ENCODE results near the gene TTC21B.

TTC21B gene

DNA sequence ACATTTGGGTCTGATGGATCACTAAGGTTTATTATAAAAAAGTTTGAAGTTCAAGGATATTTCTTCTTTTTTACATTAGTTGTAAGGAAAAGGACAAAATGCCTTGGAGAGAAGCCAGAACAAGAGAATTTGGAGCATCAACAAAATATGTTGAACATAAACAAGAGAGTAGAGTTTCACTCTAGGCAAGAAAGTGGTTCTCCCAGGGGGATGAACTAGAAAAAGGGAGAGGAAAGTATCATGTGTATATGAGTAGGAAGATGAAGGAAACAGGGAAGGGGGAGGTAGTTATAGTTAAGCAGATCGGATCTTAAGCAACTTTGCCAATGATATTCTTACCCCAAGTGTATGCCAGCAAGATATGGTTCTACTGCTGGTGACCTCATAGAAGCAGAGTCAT lies 95.7 kb downstream of the TTC21B start:
- H3K4me1 ChIP-seq = no peaks in the 10 kb centered on the region
- H2AFZ ChIP-seq = no peak overlapping the region
- no peak overlapping the region for H3K27ac ChIP-seq
- H3K9ac ChIP-seq = no peak overlapping the region
- no peaks in the 10 kb centered on the region for H3K79me2 ChIP-seq
- no peaks in the 10 kb centered on the region for H3K27me3 ChIP-seq (ENCODE audit: control insufficient read depth, insufficient read depth, low read length)
- H3K9me3 ChIP-seq (ENCODE audit: control insufficient read depth, low read length) = no peaks in the 10 kb centered on the region
- no peak overlapping the region for H3K4me2 ChIP-seq (ENCODE audit: low read length)
- no peaks in the 10 kb centered on the region for H3K36me3 ChIP-seq (ENCODE audit: control insufficient read depth, insufficient read depth, low read length)
- no peak for TF ChIP-seq CTCF (IDR thresholded peaks at IDR 0.05)
- no peak overlapping the region for H3K4me3 ChIP-seq (ENCODE audit: low read depth, low read length)

DNA sequence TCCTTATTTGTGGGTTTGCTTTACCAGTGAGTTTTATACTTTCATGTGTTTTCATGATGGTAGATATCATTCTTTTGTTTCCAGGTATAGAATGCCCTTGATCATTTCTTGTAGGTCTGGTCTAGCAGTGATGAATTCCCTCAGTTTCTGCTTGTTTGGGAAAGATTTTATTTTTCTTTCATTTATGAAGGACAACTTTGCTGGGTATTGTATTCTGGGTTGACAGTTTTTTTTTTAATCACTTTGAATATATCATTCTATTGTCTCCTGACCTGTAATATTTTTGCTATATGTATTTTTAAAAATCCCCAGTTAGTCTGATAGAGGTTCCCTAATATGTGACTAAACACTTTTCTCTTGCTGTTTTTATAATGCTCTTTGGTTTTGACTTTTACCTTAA lies 101.2 kb downstream of the TTC21B start:
- Histone ChIP-seq H3K9me3 (ENCODE audit: control insufficient read depth, low read length) (no peaks in the 10 kb centered on the region), H3K4me2 (ENCODE audit: low read length) (no peak overlapping the region), H3K4me3 (ENCODE audit: low read depth, low read length) (no peak overlapping the region), H3K27ac (no peak overlapping the region), H3K4me1 (no peaks in the 10 kb centered on the region), H2AFZ (no peak overlapping the region), H3K27me3 (ENCODE audit: control insufficient read depth, insufficient read depth, low read length) (no peaks in the 10 kb centered on the region), H3K36me3 (ENCODE audit: control insufficient read depth, insufficient read depth, low read length) (no peaks in the 10 kb centered on the region), H3K79me2 (no peaks in the 10 kb centered on the region), H3K9ac (no peak overlapping the region)
- no peak for TF ChIP-seq CTCF (IDR thresholded peaks at IDR 0.05)

- H3K79me2 ChIP-seq = no peaks in the 10 kb centered on the region
- H3K4me2 ChIP-seq (ENCODE audit: low read length) = no peak overlapping the region
- H3K9me3 ChIP-seq (ENCODE audit: control insufficient read depth, low read length) = no peaks in the 10 kb centered on the region
- no peak overlapping the region for H2AFZ ChIP-seq
- no peaks in the 10 kb centered on the region for H3K4me1 ChIP-seq
- no peak for TF ChIP-seq CTCF (IDR thresholded peaks at IDR 0.05)
- no peak overlapping the region for H3K9ac ChIP-seq
- no peaks in the 10 kb centered on the region for H3K27me3 ChIP-seq (ENCODE audit: control insufficient read depth, insufficient read depth, low read length)
- no peaks in the 10 kb centered on the region for H3K36me3 ChIP-seq (ENCODE audit: control insufficient read depth, insufficient read depth, low read length)
- no peak overlapping the region for H3K4me3 ChIP-seq (ENCODE audit: low read depth, low read length)
- no peak overlapping the region for H3K27ac ChIP-seq
Observed at GRCh38 chr2:165847001-165847400, 106.6 kb downstream of the TTC21B start.

DNA sequence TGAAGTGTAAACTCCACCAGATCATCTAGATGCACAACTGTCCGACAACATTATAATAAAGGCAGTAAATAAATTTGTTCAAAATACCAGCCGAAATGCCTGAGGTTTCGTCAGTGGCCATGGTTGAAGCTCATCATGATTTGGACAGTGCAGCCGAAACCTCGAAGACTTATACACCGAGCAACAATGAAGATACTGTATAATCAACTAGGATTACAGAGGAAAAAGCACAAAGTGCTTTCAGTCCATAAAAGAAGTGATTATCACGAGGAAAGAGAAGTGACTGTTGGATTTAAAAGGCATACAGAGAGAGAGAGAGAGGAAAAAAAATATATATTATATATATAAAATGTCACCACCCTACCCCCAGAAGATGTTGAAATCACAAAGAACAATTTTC lies 107.5 kb downstream of the TTC21B start:
- H3K27me3 ChIP-seq (ENCODE audit: control insufficient read depth, insufficient read depth, low read length) = no peaks in the 10 kb centered on the region
- no peak overlapping the region for H3K4me3 ChIP-seq (ENCODE audit: low read depth, low read length)
- no peak for TF ChIP-seq CTCF (IDR thresholded peaks at IDR 0.05)
- no peak overlapping the region for H3K4me2 ChIP-seq (ENCODE audit: low read length)
- no peaks in the 10 kb centered on the region for H3K36me3 ChIP-seq (ENCODE audit: control insufficient read depth, insufficient read depth, low read length)
- H3K9me3 ChIP-seq (ENCODE audit: control insufficient read depth, low read length) = no peaks in the 10 kb centered on the region
- no peaks in the 10 kb centered on the region for H3K79me2 ChIP-seq
- H3K9ac ChIP-seq = no peak overlapping the region
- no peak overlapping the region for H3K27ac ChIP-seq
- no peak overlapping the region for H2AFZ ChIP-seq
- H3K4me1 ChIP-seq = no peaks in the 10 kb centered on the region

DNA sequence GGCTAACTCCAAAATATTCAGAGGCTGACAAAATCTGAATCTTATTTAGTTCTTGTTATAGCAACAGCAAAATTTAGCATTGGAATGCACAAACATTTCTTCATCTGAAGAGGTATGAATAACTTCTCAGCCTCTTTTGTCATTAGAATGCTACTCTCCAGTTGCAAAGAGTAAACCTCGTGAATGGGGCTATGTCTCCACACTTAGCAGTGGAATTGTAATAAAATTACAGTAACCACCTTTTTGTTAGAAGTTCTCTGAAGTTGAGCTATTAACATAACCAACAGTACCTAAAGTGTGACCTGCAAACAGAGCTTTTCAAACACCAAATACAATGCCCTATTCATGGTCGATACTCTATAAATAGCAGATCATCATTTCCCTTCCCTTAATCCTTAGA lies 109.4 kb downstream of the TTC21B start:
- H3K4me1 ChIP-seq = no peaks in the 10 kb centered on the region
- H3K4me3 ChIP-seq (ENCODE audit: low read depth, low read length) = no peak overlapping the region
- H2AFZ ChIP-seq = no peak overlapping the region
- no peak overlapping the region for H3K9ac ChIP-seq
- no peaks in the 10 kb centered on the region for H3K36me3 ChIP-seq (ENCODE audit: control insufficient read depth, insufficient read depth, low read length)
- H3K27me3 ChIP-seq (ENCODE audit: control insufficient read depth, insufficient read depth, low read length) = no peaks in the 10 kb centered on the region
- no peak overlapping the region for H3K4me2 ChIP-seq (ENCODE audit: low read length)
- no peaks in the 10 kb centered on the region for H3K79me2 ChIP-seq
- no peak overlapping the region for H3K27ac ChIP-seq
- no peaks in the 10 kb centered on the region for H3K9me3 ChIP-seq (ENCODE audit: control insufficient read depth, low read length)
- no peak for TF ChIP-seq CTCF (IDR thresholded peaks at IDR 0.05)

Measured in parathyroid adenoma (tissue), 2 donors.